Heart left ventricle (tissue), 13 donors: ENCODE data around the gene ZCCHC7.

Experiments used
- CTCF ChIP-seq, 12 donors: fragments of 200-600 bp; sonication (generic) in 4 of 12; IDR thresholded peaks; one replicate each; pipeline versions ENCODE4 v1.5.0 to v1.8.0; 2018 to 2022; ENCODE audit warnings: antibody characterized with exemption in 12 of 12, mild to moderate bottlenecking in 5 of 12
- POLR2A ChIP-seq, 2 donors: fragments of 450-650 bp; IDR thresholded peaks; one replicate each; pipeline ENCODE4 v1.6.1; 2017; ENCODE audit warnings: antibody characterized with exemption in 2 of 2, mild to moderate bottlenecking in 2 of 2, moderate library complexity in 2 of 2
- donor health status: ischemic (EF 13 %, LVEDD 7.1; RV severe dilation, severe dysfunction).
- donor health status: DM: no; HTN: yes; CAD: no.
- donor health status: DM: no; HTN: no; CAD: no.
- donor health status: ischemic (EF 25% LVEDD 6.9; RV normal size, moderate dysfunction).
- donor health status: ischemic (EF 25% LVEDD 5.7; RV mildly dilated, moderate dysfunction).
- donor health status: ischemic (EF 35%, LVEDD 5.7; RV mildly dilated, moderate dysfunction).
- donor health status: nonischemic (EF 11% LVEDD 7.7; RV severe dilation, severe dysfunction).
- donor health status: DM: yes; HTN: yes; CAD: no.
- donor health status: PGD.
- donor health status: ischemic (EF 29% LVEDD 5.4; RV normal size, mild dysfunction).
- donor health status: nonischemic (EF 23%, LVEDD 6.1; RV moderate dilation, normal function).

GRCh38 chr9:37343724-37344123 lies 223.3 kb downstream of the ZCCHC7 start:
- TF ChIP-seq CTCF (IDR thresholded peaks at IDR 0.05) (no peak), POLR2A (IDR thresholded peaks at IDR 0.05) (no peak)
